IPS-15b (cell line): ENCODE data around the gene PFKFB3.
"Not testable (repeated sequence)": the region's sequence is repeated elsewhere in the genome, so short reads cannot be mapped to it uniquely, and the experiment has no call there.

Experiments
- H3K27me3 ChIP-seq: one replicate; pipeline ENCODE4 v1.6.1; 2013; ENCODE audit warnings: low read length; ENCODE audit not compliant: control insufficient read depth, insufficient read depth
- H3K36me3 ChIP-seq: one replicate; pipeline ENCODE4 v1.6.1; 2013; ENCODE audit warnings: low read length; ENCODE audit not compliant: control insufficient read depth, insufficient read depth
- H3K4me1 ChIP-seq: one replicate; pipeline ENCODE4 v1.6.1; 2013; ENCODE audit warnings: mild to moderate bottlenecking, low read length; ENCODE audit not compliant: control insufficient read depth, insufficient read depth
- H3K4me3 ChIP-seq: one replicate; pipeline ENCODE4 v1.5.1; 2013; ENCODE audit warnings: low read depth, low read length
- H3K9ac ChIP-seq: one replicate; pipeline ENCODE4 v1.6.1; 2013; ENCODE audit warnings: low read depth, mild to moderate bottlenecking, low read length
- H3K9me3 ChIP-seq: one replicate; pipeline ENCODE4 v1.6.1; 2013; ENCODE audit warnings: mild to moderate bottlenecking, low read length; ENCODE audit not compliant: control insufficient read depth, insufficient read depth

PFKFB3 gene

DNA sequence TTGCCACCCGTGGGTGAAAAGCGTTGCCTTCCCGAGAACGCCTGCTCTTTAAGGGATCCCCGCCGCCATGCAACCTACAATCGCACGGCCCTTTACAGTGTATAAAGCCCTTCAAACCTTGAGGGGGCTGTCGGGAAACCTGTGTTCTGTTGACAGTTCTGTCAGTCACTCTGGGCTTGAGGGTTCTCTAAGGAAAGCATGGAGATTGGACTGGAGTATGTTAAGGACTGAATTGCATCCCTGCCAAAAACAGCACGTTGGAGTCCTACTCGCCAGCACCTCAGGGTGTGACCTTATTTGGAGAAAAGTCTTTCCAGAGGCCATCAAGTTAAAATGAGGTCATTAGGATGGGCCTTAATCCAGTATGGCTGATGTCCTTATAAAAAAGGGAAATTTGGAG is 70.6 kb downstream of the PFKFB3 start:
- no peaks in the 10 kb centered on the region for H3K4me1 ChIP-seq
- H3K27me3 ChIP-seq = no peaks in the 10 kb centered on the region
- no peaks in the 10 kb centered on the region for H3K9me3 ChIP-seq
- no peak overlapping the region for H3K9ac ChIP-seq
- no peaks in the 10 kb centered on the region for H3K36me3 ChIP-seq
- H3K4me3 ChIP-seq = no peak overlapping the region

DNA sequence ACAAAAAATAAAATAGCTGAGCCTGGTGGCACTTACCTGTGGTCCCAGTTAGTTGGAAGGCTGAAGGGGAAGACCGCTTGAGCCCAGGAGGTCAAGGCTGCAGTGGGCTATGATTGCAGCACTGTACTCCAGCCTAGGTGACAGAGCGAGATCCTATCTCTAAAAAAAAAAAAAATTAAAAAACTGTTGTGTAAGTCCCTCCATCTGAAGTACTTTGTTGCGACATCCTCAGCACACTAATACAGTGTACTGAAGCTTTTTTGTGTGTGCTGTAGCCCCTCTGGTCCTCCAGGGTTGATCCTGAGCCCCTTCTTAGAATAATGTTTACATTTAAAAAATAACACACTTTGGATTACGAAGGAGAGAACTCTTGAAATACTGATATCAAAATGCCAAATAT is 71.3 kb downstream of the PFKFB3 start:
- no peaks in the 10 kb centered on the region for H3K36me3 ChIP-seq
- no peak overlapping the region for H3K9ac ChIP-seq

GRCh38 chr10:6274484-6274883 is 71.8 kb downstream of the PFKFB3 start:
- no peak overlapping the region for H3K4me3 ChIP-seq
- no peak overlapping the region for H3K9ac ChIP-seq
- H3K4me1 ChIP-seq = no peaks in the 10 kb centered on the region
- H3K36me3 ChIP-seq = no peaks in the 10 kb centered on the region
- H3K27me3 ChIP-seq = no peaks in the 10 kb centered on the region
- H3K9me3 ChIP-seq = no peaks in the 10 kb centered on the region

More for the DNA sequence above, 71.3 kb downstream of the PFKFB3 start:
- H3K4me3 ChIP-seq = no peak overlapping the region
- H3K27me3 ChIP-seq = no peaks in the 10 kb centered on the region
- no peaks in the 10 kb centered on the region for H3K9me3 ChIP-seq
- no peaks in the 10 kb centered on the region for H3K4me1 ChIP-seq

DNA sequence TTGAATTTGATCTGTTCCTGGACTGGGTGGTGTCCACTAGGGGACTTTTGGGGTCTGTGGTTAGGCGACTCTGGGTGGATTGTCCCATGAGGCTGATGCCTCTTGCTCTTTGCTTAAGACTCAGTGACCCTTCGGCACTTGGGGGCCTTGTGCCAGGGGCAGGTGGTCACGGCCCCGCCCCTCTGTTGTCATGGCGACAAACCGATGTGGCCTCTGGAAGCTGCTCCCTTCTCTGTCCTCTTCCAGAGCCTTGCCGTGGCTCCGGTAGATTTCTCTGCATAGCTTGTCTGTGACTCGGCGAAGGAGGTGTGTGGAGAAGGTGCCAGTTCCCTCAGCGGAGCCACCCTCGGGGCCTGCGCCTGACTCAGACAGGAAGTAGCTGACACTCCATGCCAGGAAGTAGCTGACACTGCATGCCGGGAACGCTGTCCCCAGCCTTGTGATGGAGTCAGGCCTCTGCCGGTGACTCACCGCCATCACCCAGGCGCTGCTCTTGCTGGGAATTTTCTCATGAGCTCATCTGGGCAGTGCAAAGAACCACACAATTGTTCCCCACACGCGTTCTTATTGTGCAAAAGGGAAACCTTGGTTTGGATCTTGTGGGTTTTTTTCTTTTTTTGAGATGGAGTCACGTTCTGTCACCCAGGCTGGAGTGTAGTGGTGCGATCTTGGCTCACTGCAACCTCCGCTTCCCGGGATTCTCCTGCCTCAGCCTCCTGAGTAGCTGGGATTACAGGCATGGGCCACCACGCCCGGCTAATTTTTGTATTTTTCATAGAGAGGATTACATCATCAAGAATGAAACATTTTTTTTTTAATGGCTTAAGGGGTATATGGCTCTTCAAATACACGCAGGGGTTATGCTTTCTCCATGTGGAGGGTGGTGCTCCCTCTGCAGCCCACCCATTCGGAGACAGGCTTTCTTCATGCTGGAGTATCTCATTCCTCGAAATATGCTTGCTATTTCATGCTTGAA is 72.6 kb downstream of the PFKFB3 start:
- H3K4me3 ChIP-seq = no peak overlapping the region
- no peaks in the 10 kb centered on the region for H3K4me1 ChIP-seq
- H3K36me3 ChIP-seq = no peaks in the 10 kb centered on the region

GRCh38 chr10:6276356-6276755 is 73.6 kb downstream of the PFKFB3 start:
- no peaks in the 10 kb centered on the region for H3K9me3 ChIP-seq
- no peak overlapping the region for H3K9ac ChIP-seq
- H3K4me1 ChIP-seq = no peaks in the 10 kb centered on the region
- H3K4me3 ChIP-seq = no peak overlapping the region
- H3K36me3 ChIP-seq = no peaks in the 10 kb centered on the region
- no peaks in the 10 kb centered on the region for H3K27me3 ChIP-seq

More for the DNA sequence above, 72.6 kb downstream of the PFKFB3 start:
- Histone ChIP-seq H3K27me3 (no peaks in the 10 kb centered on the region), H3K9me3 (no peaks in the 10 kb centered on the region), H3K9ac (no peak overlapping the region)

DNA sequence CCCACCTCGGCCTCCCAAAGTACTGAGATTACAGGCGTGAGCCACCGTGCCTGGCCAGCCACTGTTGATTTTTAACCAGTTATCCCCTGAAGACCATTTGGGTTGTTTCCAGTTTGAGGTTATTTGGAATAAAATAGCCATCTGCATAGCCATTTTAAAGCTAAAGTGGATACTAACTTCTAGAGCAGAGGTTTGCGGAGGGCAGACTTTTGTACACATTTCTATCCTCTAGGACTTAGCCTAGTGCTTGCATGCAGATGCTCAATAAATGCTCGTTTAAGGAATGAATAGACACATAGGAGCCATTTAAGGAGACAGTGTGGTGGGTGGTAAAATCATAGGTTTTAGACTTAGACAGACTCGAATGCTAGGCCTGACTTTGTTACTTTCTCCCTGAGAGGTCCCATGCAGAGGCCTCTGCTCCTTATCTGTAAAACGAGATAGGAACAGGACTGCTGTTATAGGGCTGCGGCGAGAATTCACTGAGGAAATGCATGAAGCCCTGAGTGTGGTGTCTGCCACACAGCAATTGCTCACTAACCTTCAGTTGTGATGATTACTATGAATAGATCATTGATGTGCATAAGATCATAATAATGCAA is 75.9 kb downstream of the PFKFB3 start:
- Histone ChIP-seq H3K36me3 (no peaks in the 10 kb centered on the region), H3K9me3 (no peaks in the 10 kb centered on the region), H3K27me3 (no peaks in the 10 kb centered on the region), H3K9ac (no peak overlapping the region), H3K4me1 (no peaks in the 10 kb centered on the region), H3K4me3 (no peak overlapping the region)

DNA sequence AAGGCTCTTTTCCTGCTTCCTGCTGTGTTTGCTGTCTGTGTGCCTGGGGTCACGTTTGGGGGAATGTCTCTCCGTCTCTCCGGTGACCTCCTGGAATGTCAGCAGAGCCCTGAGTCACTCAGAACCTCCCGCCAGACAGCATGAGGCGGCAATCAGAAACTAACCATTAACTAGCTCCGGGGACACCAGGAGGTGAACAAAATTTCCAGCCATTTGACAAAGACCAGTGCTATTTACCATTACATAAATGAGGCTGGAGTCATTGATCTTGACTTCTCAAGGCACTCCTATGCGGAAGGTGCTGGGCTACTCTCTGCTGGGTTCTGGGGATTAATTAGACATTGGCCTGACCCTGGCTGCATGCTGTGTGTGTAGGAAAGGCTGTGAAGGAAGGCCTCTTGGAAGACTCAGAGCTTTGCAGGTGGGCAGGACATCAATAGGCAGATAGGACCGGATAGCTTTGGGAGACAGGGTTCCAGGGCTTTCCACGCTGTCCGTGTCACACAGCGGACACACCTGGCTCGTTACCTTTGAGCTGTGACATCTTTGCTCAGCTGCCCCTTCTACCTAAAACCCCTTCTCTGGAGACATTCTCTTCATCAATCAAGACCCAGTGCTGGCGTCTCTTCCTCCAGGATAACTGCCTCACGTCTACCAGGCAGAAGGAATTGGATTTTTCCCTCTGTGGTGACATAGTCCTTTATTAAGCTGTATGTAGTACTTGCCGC is 77.0 kb downstream of the PFKFB3 start:
- Histone ChIP-seq H3K27me3 (no peaks in the 10 kb centered on the region), H3K4me1 (no peaks in the 10 kb centered on the region), H3K36me3 (no peaks in the 10 kb centered on the region), H3K9ac (no peak overlapping the region), H3K9me3 (no peaks in the 10 kb centered on the region), H3K4me3 (no peak overlapping the region)

DNA sequence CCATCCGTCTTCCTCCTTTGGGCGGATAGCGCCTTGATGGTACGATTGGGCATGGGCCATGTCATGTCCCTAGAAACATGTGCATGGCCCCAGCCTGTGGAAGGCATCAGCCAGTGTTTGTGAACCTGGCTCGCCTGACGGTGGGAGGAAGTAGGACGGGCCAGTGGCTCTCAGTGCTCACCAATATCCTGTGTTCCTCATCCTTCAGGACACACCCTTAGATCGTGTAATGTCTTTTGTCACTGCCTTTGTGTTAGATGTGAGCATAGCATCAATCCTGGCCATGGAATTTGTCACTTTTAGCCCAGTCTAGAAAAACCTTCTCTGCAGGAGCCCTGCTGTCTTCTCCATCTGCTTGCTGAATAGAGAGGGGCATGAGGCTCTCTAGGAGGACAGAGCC is 77.6 kb downstream of the PFKFB3 start:
- H3K4me1 ChIP-seq = no peaks in the 10 kb centered on the region
- no peaks in the 10 kb centered on the region for H3K9me3 ChIP-seq
- H3K4me3 ChIP-seq = no peak overlapping the region
- no peaks in the 10 kb centered on the region for H3K36me3 ChIP-seq
- H3K27me3 ChIP-seq = no peaks in the 10 kb centered on the region
- no peak overlapping the region for H3K9ac ChIP-seq

DNA sequence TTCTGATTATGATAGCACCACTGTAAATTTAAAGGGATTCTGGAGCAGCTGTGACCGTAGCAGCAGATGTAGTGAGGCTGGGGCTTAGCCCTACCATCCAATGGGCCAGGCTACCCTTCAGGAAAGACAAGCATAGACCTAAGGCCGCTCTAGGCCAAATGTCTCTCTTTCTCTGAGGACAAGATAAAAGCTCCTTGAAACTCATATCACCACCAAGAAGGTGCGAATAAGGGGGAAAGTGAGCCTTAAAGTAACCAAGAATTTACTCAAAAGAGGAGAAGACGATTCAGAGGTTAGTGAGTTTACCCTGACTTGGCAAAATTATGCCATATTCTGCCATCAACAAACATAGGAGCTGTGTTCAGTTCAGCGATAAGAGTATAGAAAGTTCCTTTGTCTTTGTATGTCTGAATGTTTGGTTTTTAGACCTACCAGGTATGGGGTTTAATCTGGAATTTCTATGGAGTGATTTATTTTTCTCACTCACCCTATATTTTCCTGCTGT is 79.8 kb downstream of the PFKFB3 start:
- Histone ChIP-seq H3K9ac (no peak overlapping the region), H3K4me1 (no peaks in the 10 kb centered on the region), H3K4me3 (no peak overlapping the region), H3K9me3 (no peaks in the 10 kb centered on the region), H3K27me3 (no peaks in the 10 kb centered on the region), H3K36me3 (no peaks in the 10 kb centered on the region)

GRCh38 chr10:6283655-6284054 is 80.9 kb downstream of the PFKFB3 start:
- no peak overlapping the region for H3K4me3 ChIP-seq
- H3K9me3 ChIP-seq = no peaks in the 10 kb centered on the region
- no peaks in the 10 kb centered on the region for H3K36me3 ChIP-seq
- no peak overlapping the region for H3K9ac ChIP-seq
- no peaks in the 10 kb centered on the region for H3K27me3 ChIP-seq
- no peaks in the 10 kb centered on the region for H3K4me1 ChIP-seq

GRCh38 chr10:6290621-6291020 is 87.9 kb downstream of the PFKFB3 start:
- not testable (repeated sequence) for H3K27me3 ChIP-seq, H3K36me3 ChIP-seq, H3K9me3 ChIP-seq, H3K4me1 ChIP-seq, H3K4me3 ChIP-seq, H3K9ac ChIP-seq
